GM12864 (cell line): ENCODE data around the gene ULBP2.

ENCODE experiments used
- DNase-seq: peaks from one replicate; pipeline ENCODE4 v3.0.0-alpha.2; 2011; ENCODE audit warnings: low read depth
- H3K4me3 ChIP-seq: 2 replicates; pipeline ENCODE4 v1.5.1; 2011; ENCODE audit warnings: mild to moderate bottlenecking, low read depth, low read length, control low read depth
- CTCF ChIP-seq: IDR thresholded peaks from 2 replicates; pipeline ENCODE4 v1.5.1; 2011; ENCODE audit warnings: low read depth, mild to moderate bottlenecking, moderate library complexity, low read length, control low read depth, inconsistent platforms; ENCODE audit errors: missing control alignments

The ULBP2 gene

GRCh38 chr6:149941583-149942460 is at the start of gene ULBP2:
Gene ULBP2, plus strand, starts transcription at chr6:149942014. Its CDS starts 59 bp downstream, at chr6:149942073.
- TF ChIP-seq CTCF: no peak
- peak within 1 kb of the TSS; percentile 35 for H3K4me3 ChIP-seq
- DNase-seq: no peak

- no peak overlapping the region for H3K4me3 ChIP-seq
- no peak for TF ChIP-seq CTCF
- DNase-seq: no peak
These were observed 46.7 kb upstream of the ULBP2 start for GRCh38 chr6:149895048-149895590.

GRCh38 chr6:149895833-149896271 is 46.0 kb upstream of the ULBP2 start:
- H3K4me3 ChIP-seq: no peak overlapping the region
- DNase-seq: no peak
- TF ChIP-seq CTCF: no peak

GRCh38 chr6:149896491-149896890 is 45.3 kb upstream of the ULBP2 start:
- TF ChIP-seq CTCF: no peak
- no peak overlapping the region for H3K4me3 ChIP-seq
- no peak for DNase-seq

GRCh38 chr6:149897015-149897697 is 44.7 kb upstream of the ULBP2 start:
- no peak overlapping the region for H3K4me3 ChIP-seq
- no peak for DNase-seq

More at GRCh38 chr6:149897015-149897697, 44.7 kb upstream of the ULBP2 start:
- no peak for TF ChIP-seq CTCF
